Panc1 (cell line): ENCODE results near the gene CRIM1. TPM values are rescaled to one million over a fixed set of nuclear protein-coding genes. Genes with fewer than 3 reads are reported as not detected.
A peak's percentile ranks its signal among the peaks of the same experiment; 100 is the strongest.

Experiments used
- ATAC-seq: fragments of 200-7000 bp; cut with Tn5 transposase; 2 replicates; pipeline ENCODE4 v1.9.1; 2020; ENCODE audit warnings: mild to moderate bottlenecking, moderate library complexity
- BruUV-seq: library from RNA; stranded (reverse); fragments of 400-500 nt; replicated peaks from 2 replicates; lab custom pipeline; 2021; lab: Mats Ljungman, UMichigan
- CTCF ChIA-PET: fragments of 300-600 bp; sonication (Branson Sonifier 250); formaldehyde crosslinking; loops from one replicate; lab custom pipeline; 2022; ENCODE audit warnings: antibody characterized with exemption; lab: Charles Lee
- POLR2A ChIA-PET: fragments of 300-600 bp; sonication (Branson Sonifier 250); formaldehyde crosslinking; loops from one replicate; lab custom pipeline; 2022; ENCODE audit warnings: antibody characterized with exemption; lab: Charles Lee
- DNase-seq: peaks from one replicate; pipeline ENCODE4 v3.0.0-alpha.2; 2010; ENCODE audit warnings: low read depth, low spot score
- H3K27ac ChIP-seq: 2 replicates; pipeline ENCODE4 v1.5.1; 2011; ENCODE audit warnings: mild to moderate bottlenecking, low read length, inconsistent platforms
- H3K27me3 ChIP-seq: fragments of 200-500 bp; sonication (Bioruptor generic); 2 replicates; pipeline ENCODE4 v1.6.0; 2014; ENCODE audit warnings: low read length, inconsistent platforms; ENCODE audit not compliant: control insufficient read depth, insufficient read depth
- H3K36me3 ChIP-seq: fragments of 200-500 bp; sonication (Bioruptor generic); 2 replicates; pipeline ENCODE4 v1.5.1; 2014; ENCODE audit warnings: inconsistent platforms, mild to moderate bottlenecking, low read length, moderate library complexity; ENCODE audit not compliant: control insufficient read depth, insufficient read depth
- H3K4me1 ChIP-seq: 2 replicates; pipeline ENCODE4 v1.5.1; 2011; ENCODE audit warnings: inconsistent platforms, mild to moderate bottlenecking, low read length, moderate library complexity; ENCODE audit not compliant: control insufficient read depth, insufficient read depth
- H3K4me3 ChIP-seq, 2 experiments: 2 replicates each; pipeline ENCODE4 v1.5.1; 2011 to 2012; ENCODE audit warnings: low read depth in 2 of 2, low read length in 2 of 2, mild to moderate bottlenecking in 2 of 2, inconsistent platforms in 1 of 2, moderate library complexity in 1 of 2
- H3K9me3 ChIP-seq: fragments of 200-500 bp; sonication (Bioruptor generic); 2 replicates; pipeline ENCODE4 v1.5.1; 2014; ENCODE audit warnings: low read depth, mild to moderate bottlenecking, inconsistent platforms, low read length, moderate library complexity; ENCODE audit not compliant: control insufficient read depth, insufficient read depth
- CTCF ChIP-seq: fragments of 450-650 bp; IDR thresholded peaks from 2 replicates; pipeline ENCODE4 v1.5.1; 2017; ENCODE audit warnings: mild to moderate bottlenecking
- POLR2AphosphoS5 ChIP-seq: IDR thresholded peaks from 2 replicates; pipeline ENCODE4 v1.6.1; 2012; ENCODE audit warnings: mild to moderate bottlenecking, low read depth, low read length, moderate library complexity
- SIN3A ChIP-seq: IDR thresholded peaks from 2 replicates; pipeline ENCODE4 v1.6.1; 2012; ENCODE audit warnings: low read depth, mild to moderate bottlenecking, low read length, moderate library complexity, borderline replicate concordance; ENCODE audit not compliant: insufficient read depth
- TCF7L2 ChIP-seq: IDR thresholded peaks from 2 replicates; pipeline ENCODE4 v1.6.1; 2011; ENCODE audit warnings: mild to moderate bottlenecking, low read depth, low read length, inconsistent platforms
- in situ Hi-C: cut with HindIII; loops from 2 replicates; pipeline ENCODE4 v1.10.0; 2016; ENCODE audit warnings: low sequenced_read_pairs, low pct_unique_long_range_greater_than_20kb
- intact Hi-C: fragments of 100-400 bp; cut with micrococcal nuclease; formaldehyde crosslinking; loops from one replicate; pipeline ENCODE4 v1.10.0; 2022; ENCODE audit not compliant: unreplicated experiment
- total RNA-seq: library from RNA; stranded (reverse); gene quantifications from one replicate; pipeline ENCODE4 v1.2.1, GENCODE V29; 2021; ENCODE audit not compliant: unreplicated experiment
- TF ChIP-seq, protein P1 (sequence below), 2 experiments: IDR thresholded peaks; 2 replicates each; pipeline ENCODE4 v1.6.1; 2011 to 2012; ENCODE audit warnings: low read depth in 2 of 2, control low read depth in 1 of 2, low read length in 1 of 2, mild to moderate bottlenecking in 1 of 2, moderate library complexity in 1 of 2; ENCODE audit not compliant: insufficient read depth in 1 of 2

Gene CRIM1
- total RNA-seq, 1 experiment from 2014 or later: 290 TPM

DNA sequence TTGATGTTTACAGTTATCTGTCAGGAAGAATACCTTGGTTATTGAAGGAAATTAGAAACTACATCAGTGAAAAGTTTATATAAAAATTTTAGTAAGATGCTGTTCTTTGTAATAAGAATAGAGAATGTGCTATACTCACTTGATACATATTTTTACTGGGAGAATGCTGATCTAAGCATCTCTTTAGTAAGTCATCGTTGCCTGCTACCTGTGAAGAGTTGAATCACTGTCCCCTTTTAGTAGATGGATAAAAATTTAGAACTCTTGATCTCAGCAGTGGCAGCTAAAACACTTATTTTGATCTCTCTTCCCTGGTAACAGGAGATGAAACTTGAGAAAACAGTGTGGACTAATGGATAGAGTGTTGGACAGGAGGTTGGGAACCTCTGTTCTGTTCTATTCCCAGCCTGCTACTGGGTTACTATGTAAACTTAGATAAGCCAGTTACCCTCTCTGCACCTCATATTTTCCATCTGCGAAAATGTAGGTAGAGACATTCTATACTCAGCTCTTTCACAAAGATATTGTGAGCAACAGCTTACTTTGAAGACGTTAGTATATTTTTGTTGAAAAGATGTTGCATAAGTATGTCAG lies 142.1 kb downstream of the CRIM1 start:
- ATAC-seq: peak; percentile 22; the same call in 1 of the 2 replicates
- peaks cover 25% of the 10 kb centered on the region for H3K4me1 ChIP-seq
- H3K9me3 ChIP-seq: no peaks in the 10 kb centered on the region
- H3K36me3 ChIP-seq: peaks cover 61% of the 10 kb centered on the region
- no peak overlapping the region for H3K4me3 ChIP-seq
- in situ Hi-C loops: no loop called here
- BruUV-seq: no TSS peak
- POLR2A ChIA-PET: no interaction called here
- CTCF ChIA-PET: no interaction called here
- no peak for DNase-seq
- TF ChIP-seq CTCF (no peak), POLR2AphosphoS5 (no peak), SIN3A (no peak), TCF7L2 (no peak)
- TF ChIP-seq, protein P1, sequence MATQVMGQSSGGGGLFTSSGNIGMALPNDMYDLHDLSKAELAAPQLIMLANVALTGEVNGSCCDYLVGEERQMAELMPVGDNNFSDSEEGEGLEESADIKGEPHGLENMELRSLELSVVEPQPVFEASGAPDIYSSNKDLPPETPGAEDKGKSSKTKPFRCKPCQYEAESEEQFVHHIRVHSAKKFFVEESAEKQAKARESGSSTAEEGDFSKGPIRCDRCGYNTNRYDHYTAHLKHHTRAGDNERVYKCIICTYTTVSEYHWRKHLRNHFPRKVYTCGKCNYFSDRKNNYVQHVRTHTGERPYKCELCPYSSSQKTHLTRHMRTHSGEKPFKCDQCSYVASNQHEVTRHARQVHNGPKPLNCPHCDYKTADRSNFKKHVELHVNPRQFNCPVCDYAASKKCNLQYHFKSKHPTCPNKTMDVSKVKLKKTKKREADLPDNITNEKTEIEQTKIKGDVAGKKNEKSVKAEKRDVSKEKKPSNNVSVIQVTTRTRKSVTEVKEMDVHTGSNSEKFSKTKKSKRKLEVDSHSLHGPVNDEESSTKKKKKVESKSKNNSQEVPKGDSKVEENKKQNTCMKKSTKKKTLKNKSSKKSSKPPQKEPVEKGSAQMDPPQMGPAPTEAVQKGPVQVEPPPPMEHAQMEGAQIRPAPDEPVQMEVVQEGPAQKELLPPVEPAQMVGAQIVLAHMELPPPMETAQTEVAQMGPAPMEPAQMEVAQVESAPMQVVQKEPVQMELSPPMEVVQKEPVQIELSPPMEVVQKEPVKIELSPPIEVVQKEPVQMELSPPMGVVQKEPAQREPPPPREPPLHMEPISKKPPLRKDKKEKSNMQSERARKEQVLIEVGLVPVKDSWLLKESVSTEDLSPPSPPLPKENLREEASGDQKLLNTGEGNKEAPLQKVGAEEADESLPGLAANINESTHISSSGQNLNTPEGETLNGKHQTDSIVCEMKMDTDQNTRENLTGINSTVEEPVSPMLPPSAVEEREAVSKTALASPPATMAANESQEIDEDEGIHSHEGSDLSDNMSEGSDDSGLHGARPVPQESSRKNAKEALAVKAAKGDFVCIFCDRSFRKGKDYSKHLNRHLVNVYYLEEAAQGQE (IDR thresholded peaks at IDR 0.05; ENCODE audit: insufficient read depth in 1 of 2, low read depth in 2 of 2, low read length in 1 of 2): no peak
- H3K27me3 ChIP-seq: no peaks in the 10 kb centered on the region
- H3K27ac ChIP-seq: peak overlapping the region; percentile 66
- intact Hi-C loops: no loop called here

DNA sequence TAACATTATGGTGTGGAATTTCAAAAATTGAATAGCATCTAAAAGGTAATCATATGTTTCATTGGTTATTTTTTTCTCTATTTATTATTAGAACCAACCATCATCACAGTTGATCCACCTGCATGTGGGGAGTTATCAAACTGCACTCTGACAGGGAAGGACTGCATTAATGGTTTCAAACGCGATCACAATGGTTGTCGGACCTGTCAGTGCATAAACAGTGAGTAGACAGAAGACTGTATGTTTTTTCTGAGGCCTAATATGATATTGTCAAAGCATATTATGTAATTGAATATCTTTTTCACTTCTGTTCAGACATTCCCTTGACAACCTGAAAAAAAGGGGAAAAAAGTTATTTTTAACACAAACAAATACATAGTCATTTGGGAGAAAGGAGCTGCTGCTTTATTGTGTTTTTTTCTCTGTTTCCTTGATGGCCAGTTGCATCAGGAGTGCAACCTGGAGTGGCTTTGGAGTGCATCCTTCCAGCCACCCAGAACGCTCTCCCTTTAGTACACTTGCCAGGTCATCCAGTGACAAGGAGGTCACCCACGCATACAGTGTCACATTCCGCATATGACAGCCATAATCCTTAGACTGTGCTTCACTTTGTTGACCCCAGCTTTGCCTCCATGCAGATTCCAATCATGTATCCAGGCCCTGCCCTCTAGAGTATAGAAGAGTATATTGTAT lies 143.7 kb downstream of the CRIM1 start:
- POLR2A ChIA-PET: no interaction called here
- intact Hi-C loops: no loop called here
- no peak for ATAC-seq
- Histone ChIP-seq H3K4me3 (no peak overlapping the region), H3K9me3 (no peaks in the 10 kb centered on the region), H3K27me3 (no peaks in the 10 kb centered on the region), H3K36me3 (peaks cover 62% of the 10 kb centered on the region), H3K27ac (peak overlapping the region; percentile 5), H3K4me1 (peaks cover 17% of the 10 kb centered on the region)
- DNase-seq: no peak
- CTCF ChIA-PET: no interaction called here
- in situ Hi-C loops: no loop called here
- TF ChIP-seq SIN3A: no peak
- TF ChIP-seq, protein P1 (IDR thresholded peaks at IDR 0.05; ENCODE audit: insufficient read depth in 1 of 2, low read depth in 2 of 2, low read length in 1 of 2): no peak
- no peak for TF ChIP-seq TCF7L2
- no peak for TF ChIP-seq CTCF
- TF ChIP-seq POLR2AphosphoS5: no peak
- no TSS peak for BruUV-seq
